SK-N-SH treated with all-trans-retinoic acid at 6 μM for 48 hours (cell line): ENCODE measurements around the gene KCNT2.

Source experiments
- ARNTL ChIP-seq: fragments of 450-650 bp; formaldehyde crosslinking; IDR thresholded peaks from 2 replicates; pipeline ENCODE4 v1.5.0; 2020; ENCODE audit warnings: low read depth, mild to moderate bottlenecking, moderate library complexity, borderline replicate concordance
- CSRNP3 ChIP-seq: fragments of 250-450 bp; sonication (Bioruptor Pico); IDR thresholded peaks from 2 replicates; pipeline ENCODE4 v1.5.1; 2021; ENCODE audit warnings: mild to moderate bottlenecking, moderate library complexity
- ESRRG ChIP-seq: fragments of 250-450 bp; sonication (Bioruptor Pico); IDR thresholded peaks from 2 replicates; pipeline ENCODE4 v1.6.1; 2021; ENCODE audit warnings: mild to moderate bottlenecking
- OSR1 ChIP-seq: fragments of 250-450 bp; sonication (Bioruptor Pico); IDR thresholded peaks from 2 replicates; pipeline ENCODE4 v1.8.0; 2022; ENCODE audit warnings: moderate library complexity, mild to moderate bottlenecking, inconsistent platforms
- ZFP30 ChIP-seq: fragments of 450-650 bp; formaldehyde crosslinking; IDR thresholded peaks from 2 replicates; pipeline ENCODE4 v1.5.0; 2022; ENCODE audit warnings: mild to moderate bottlenecking, moderate library complexity

- TF ChIP-seq OSR1, result no peak
- no peak for TF ChIP-seq ESRRG (CRISPR knock-in tag)
- no peak for TF ChIP-seq ZFP30 (CRISPR knock-in tag)
- TF ChIP-seq CSRNP3 (CRISPR knock-in tag), result no peak
- TF ChIP-seq ARNTL (CRISPR knock-in tag), result no peak
Measured at GRCh38 chr1:196488579-196488978, 119.7 kb downstream of the KCNT2 start.
